Measurements from ENCODE around the gene MLLT6.
A peak's percentile ranks its signal among the peaks of the same experiment; 100 is the strongest.

MLLT6 gene

GRCh38 chr17:38674749-38675615, 30.1 kb upstream of the MLLT6 start, which contains the start of gene EPOP:
TSS of gene EPOP (minus strand) at chr17:38674957. CDS start at chr17:38674495, 462 bp downstream.
- peak; percentile 79 to 89 (median 83) for DNase-seq (ENCODE audit: low read depth in 2 of 3, low spot score in 2 of 3)

DNA sequence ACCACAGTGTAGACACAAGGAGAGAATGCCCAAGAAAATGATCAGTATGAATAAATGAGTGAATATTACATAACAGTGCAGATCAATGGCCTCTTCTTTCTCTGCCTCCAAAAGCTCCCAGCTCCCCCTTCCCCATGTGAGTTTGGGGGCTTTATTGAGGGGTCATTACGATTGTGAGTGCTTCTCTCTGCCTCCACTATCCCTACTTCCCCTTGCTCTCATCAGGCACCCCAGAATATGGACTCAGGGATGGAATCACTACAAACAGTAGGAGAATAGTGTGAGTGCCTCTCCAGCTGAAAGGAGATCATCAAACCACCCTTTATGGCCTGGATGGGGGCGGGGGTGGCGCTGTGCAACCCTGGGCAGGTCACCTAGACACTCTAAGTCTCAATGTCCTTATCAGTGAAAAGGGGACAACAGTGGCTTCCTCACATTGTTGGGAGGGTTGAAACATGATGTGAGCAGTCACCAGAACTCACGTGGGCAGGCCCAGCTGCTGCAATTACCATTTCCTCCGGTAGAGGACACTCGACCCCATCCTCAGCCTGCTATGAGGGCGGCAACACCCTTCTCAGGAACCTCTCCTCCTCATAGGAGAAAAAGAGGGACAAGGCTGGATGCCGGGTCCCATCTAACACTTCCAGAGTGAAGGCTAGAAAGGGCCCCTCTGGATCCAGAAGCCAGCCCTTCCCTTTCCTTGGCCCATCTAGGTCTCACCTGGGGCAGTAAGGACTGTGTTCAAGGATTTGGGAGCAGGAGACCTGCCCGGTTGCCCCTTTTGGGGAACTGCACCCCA, 28.2 kb upstream of the MLLT6 start:
- DNase-seq (ENCODE audit: low read depth in 2 of 3, low spot score in 2 of 3): peak; percentile 63 to 74 (median 64)

- DNase-seq (ENCODE audit: low read depth in 2 of 3, low spot score in 2 of 3): no peak
Measured at GRCh38 chr17:38677819-38678218, 27.3 kb upstream of the MLLT6 start.

GRCh38 chr17:38681096-38681495, 24.0 kb upstream of the MLLT6 start:
- no peak for DNase-seq (ENCODE audit: low read depth in 2 of 3, low spot score in 2 of 3)

GRCh38 chr17:38685491-38685890, 19.6 kb upstream of the MLLT6 start:
- DNase-seq (ENCODE audit: low read depth in 2 of 3, low spot score in 2 of 3): no peak

DNA sequence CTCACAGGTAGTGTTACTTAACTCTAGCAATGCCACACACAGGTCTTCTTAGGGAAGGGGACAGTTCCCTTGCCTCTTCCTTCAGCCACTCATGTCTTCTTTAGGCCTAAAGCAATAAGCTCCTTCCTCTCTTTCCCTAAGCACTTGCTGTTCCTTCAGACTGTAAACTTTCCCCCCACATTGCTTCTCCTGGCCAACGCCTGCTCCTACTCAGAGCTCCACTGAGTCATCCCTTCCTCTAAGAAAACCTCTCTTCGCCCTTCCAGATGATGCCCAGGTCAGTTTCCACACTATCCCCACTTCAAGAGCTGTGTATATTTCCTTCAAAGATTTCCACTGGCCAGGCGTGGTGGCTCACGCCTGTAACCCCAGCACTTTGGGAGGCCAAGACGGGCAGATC, 17.8 kb upstream of the MLLT6 start:
- no peak for DNase-seq (ENCODE audit: low read depth in 2 of 3, low spot score in 2 of 3)

GRCh38 chr17:38690386-38690785, 14.7 kb upstream of the MLLT6 start:
- no peak for DNase-seq (ENCODE audit: low read depth in 2 of 3, low spot score in 2 of 3)

DNA sequence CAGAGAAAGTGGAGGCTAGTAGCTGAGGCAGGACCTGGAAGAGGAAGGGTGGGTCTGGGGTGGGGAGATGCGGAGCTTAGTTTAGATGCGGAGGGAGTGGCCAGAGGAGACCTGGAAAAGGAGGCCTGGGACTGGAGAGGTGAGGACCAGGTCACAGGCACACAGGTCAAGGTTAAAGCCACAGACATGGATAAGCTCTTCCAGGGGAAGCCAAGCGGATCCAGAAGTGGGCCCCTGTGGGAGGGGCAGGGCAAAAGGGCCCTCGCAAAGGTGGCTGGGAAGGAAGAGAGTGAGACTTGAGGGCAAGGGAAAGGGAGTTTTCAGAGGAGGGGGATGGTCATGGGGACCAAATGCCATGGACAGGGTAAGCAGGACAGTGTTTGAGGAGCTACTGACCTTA, 13.9 kb upstream of the MLLT6 start:
- no peak for DNase-seq (ENCODE audit: low read depth in 2 of 3, low spot score in 2 of 3)

DNA sequence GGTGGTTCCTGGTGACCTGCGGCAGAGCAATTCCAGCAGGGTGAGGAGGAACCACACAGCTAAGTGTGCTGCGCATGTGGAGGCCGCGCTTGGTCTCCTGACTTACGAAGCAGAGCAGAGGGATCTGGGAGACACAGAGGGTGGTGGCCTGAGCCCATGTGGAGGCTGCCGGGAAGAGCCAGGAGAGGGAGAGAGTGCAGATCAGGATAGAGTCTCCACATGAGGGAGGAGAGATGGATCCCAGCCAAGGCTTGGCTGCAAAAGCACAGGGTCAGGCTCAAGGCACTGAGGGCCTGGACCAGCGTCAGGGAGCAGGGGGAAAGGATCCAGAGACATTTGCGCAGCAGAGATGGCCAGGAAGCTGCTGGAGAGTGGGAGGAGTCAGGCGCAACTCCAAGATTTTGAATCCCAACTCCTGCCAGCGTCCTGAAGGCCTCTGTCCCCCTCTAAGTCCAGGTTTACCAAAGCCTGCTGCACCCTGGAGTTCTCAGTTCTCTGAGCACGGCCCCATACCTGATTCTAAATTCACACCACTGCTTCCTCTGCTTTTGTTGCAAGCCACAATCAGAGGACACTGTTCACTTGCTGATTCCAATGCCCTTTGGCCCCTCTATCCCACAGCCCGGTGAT, 11.3 kb upstream of the MLLT6 start:
- no peak for DNase-seq (ENCODE audit: low read depth in 2 of 3, low spot score in 2 of 3)

GRCh38 chr17:38697061-38697820, 7.8 kb upstream of the MLLT6 start:
- no peak for DNase-seq (ENCODE audit: low read depth in 2 of 3, low spot score in 2 of 3)

- DNase-seq (ENCODE audit: low read depth in 2 of 3, low spot score in 2 of 3): no peak
Measured at GRCh38 chr17:38698760-38699159, 6.3 kb upstream of the MLLT6 start.

DNA sequence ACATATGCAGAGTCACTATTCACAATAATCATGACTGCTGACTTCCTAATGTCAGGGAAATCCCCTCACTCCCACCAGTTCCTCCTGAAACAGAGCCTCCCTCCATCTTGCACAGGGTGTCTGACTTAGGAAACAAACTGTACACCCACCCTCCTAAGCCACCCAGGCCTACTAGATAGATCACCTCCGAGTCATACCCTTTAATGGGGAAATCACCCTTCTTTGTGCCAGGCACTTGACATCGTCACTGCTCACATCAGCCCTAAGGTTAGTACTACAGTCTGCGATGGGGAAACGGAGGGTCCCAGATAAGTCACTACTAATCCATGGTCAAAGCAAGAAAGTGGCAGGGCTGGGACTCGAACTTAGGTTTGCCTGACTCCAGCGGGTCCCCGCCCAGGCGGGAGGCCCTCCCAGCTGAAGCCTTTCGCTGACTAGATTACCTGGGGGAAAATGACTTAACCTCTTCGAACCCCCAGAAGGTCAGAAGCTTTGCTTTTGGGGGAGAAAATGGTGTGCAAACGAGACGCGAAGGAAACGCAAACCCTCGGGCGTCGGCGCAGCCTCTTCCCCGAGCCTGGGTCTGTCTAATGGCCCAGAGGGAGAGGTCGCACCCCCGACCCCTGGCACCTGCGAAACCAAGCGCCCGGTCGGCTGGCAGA, 3.4 kb upstream of the MLLT6 start:
- peak; percentile 65 to 75 (median 71) for DNase-seq (ENCODE audit: low read depth in 2 of 3, low spot score in 2 of 3)

- peak; percentile 58 to 66 (median 65) for DNase-seq (ENCODE audit: low read depth in 2 of 3, low spot score in 2 of 3)
Measured at GRCh38 chr17:38702166-38702915, 2.7 kb upstream of the MLLT6 start.

DNA sequence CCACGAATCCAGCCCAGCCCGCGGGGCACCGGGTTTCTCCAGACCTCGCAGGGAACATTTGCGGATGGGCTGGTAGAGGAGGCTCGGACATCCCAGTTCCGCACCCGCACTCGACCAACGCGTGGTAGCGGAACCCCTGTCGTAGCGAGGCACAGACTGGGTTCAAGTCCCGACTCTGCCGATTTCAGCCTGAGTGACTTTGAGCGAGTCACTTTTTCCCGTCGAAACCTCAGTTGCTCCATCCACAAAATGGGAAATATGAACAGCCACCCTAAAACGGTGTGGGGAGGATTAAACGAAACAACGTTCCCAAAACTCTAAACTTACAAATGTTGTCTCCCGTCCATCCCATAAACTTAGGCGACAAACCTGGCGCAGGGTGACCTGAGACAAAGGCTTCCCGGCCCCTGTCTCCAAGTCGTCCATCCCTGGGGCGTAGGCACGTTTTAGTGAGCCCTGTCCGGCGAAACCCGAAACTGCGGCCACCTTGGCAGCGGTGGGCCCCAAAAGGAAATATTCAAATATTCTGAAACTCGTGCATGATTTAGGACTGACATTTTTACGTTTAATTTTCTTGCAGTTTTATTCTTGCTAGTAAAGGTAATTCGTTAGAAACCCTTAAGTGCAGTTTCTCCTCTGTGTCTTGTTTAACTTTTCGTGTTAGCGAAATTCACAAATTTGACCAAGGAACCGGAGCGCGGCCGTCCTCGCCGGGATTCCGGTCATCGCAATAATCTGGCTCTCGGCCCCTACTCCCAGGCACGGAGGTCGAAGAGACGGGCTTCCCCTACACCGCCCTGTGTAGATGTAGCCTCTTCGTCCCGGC, 1.9 kb upstream of the MLLT6 start:
- peak in 1 of 3 experiments; percentile 29 for DNase-seq (ENCODE audit: low read depth in 2 of 3, low spot score in 2 of 3)

DNA sequence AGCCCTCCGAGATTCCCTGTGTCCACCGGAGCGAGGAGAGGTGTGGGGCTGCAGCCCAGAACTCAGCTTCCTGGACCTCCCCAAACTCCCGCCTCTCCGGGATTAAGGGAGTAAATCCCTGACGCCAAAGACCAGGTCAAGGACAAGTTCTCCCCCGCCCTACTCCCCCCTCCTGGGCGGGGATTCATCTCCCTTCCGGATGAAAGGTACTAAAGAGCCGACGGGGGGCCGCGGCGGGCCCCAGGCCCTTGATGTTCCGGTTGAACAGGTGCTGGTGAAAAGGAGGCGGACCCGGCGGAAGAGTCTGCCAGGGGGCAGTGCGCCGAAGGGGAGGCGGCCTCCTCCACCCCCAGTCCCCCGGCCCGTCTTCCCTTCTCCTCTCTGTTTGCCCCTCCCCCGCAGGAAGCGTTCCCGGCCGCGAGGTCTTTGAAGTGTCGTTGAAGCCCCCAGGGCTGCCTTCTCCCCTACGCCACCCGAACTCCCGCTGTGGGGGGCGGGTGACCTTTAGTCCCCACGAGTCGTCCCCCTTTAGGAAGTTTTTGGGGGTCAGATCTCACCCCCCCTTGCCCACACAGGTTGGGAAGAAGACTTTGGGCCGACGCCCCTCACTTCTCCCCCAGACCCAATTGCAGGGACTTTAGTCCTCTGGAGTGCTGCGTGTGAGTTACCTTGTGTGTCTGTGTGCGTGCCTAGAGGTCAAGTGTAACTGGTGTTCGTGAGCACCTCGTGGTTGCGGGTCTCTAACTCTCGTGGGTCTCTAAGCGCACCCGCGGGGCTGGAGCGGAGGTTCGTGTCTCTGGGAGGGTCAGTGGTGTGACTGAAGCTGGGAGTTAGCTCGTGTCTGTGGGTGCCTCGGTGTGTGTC, 1.1 kb upstream of the MLLT6 start:
- DNase-seq (ENCODE audit: low read depth in 2 of 3, low spot score in 2 of 3): peak; percentile 69 to 76 (median 70)

GRCh38 chr17:38705523-38705802, 390 bp downstream of the MLLT6 start:
- no peak for DNase-seq (ENCODE audit: low read depth in 2 of 3, low spot score in 2 of 3)

DNA sequence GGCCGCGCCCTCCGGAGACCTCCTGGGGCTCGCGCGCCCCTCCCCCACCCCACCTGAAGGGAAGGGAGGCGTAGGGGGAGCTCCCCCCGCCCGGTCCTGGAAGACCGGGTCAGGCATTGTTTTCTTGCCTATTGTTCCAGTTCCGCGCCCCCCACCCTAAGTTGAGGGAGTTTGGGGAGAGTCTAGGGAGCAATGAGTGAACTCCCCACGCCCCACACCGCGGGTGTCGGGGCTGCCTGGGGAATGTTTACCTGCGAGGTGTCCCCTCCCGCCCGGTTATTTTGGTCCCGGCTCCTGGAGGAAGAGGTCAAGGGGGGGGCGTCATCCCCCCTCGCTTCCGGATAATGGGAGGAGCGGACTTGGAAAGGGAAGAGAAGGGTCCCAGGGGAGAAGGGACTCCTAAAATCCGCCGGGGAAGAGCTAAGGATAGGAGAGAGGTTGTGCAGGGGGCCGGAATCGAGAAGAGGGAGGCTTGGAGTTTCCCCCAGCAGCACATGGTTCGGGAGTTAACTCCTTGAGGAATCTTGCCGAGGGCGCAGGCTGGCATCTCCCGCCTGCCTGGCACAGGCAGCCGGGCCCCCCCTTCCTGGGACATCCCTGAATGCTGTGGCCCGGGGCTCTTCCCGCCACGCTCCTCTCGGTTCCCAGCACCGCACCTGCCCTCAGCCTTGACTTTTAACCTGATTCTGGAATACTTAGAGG, 881 bp downstream of the MLLT6 start:
- no peak for DNase-seq (ENCODE audit: low read depth in 2 of 3, low spot score in 2 of 3)
